ENCODE data around the gene NRSN2.
"Not testable (repeated sequence)": the region's sequence is repeated elsewhere in the genome, so short reads cannot be mapped to it uniquely, and the experiment has no call there.

The NRSN2 gene

DNA sequence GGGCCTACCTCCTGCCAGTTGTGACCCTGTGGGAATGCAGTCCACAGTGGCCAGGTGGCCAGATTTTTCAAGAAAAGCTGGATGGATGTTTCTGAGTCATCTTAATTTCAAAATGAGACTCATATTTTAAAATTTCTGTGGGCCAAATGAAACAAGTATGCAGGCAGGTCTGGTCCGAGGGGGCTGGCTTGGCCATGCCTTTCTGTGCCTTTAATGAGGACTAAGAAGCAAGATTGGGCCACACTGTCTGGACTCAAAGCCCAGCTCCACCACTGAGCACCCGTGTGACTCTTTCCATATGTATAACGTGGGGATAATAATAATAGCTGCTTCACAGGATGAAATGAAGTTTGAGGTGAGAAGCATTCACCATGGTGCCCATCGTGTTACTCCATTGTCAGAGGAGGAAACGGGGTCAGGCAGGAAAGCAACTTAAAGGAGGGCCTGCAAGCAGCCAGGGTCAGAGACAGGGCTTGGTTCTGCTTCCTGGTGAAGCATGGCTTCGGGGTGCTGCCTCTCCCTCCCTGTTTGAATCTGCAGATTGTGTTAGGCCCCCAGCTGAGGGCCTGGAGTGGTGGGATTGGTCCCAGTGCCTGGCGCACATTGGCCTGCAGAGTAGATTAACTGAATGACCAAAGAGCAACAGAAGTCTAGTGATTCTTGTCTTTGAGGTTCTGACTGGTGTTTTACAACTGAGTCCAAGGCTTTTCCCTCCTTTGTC lies 17.8 kb upstream of the NRSN2 start:
- POLR2A ChIA-PET = interaction anchor here (0.7 kb wide), 1 partner anchor 29 kb away, joined by 7 read pairs; no protein-coding TSS in a partner anchor
- TF ChIP-seq, protein P1, sequence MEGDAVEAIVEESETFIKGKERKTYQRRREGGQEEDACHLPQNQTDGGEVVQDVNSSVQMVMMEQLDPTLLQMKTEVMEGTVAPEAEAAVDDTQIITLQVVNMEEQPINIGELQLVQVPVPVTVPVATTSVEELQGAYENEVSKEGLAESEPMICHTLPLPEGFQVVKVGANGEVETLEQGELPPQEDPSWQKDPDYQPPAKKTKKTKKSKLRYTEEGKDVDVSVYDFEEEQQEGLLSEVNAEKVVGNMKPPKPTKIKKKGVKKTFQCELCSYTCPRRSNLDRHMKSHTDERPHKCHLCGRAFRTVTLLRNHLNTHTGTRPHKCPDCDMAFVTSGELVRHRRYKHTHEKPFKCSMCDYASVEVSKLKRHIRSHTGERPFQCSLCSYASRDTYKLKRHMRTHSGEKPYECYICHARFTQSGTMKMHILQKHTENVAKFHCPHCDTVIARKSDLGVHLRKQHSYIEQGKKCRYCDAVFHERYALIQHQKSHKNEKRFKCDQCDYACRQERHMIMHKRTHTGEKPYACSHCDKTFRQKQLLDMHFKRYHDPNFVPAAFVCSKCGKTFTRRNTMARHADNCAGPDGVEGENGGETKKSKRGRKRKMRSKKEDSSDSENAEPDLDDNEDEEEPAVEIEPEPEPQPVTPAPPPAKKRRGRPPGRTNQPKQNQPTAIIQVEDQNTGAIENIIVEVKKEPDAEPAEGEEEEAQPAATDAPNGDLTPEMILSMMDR (IDR thresholded peaks at IDR 0.05; ENCODE audit: control extremely low read depth, extremely low read depth, low read depth, missing control alignments) = no peak
- CTCF ChIA-PET = interaction anchor here (1.2 to 6.3 kb wide), 14 partner anchors 11 to 254 kb away, joined by 3 to 83 read pairs (median 12); partner anchors contain the start of genes NRSN2 and ZCCHC3
- no peak for DNase-seq (ENCODE audit: extremely low spot score)

DNA sequence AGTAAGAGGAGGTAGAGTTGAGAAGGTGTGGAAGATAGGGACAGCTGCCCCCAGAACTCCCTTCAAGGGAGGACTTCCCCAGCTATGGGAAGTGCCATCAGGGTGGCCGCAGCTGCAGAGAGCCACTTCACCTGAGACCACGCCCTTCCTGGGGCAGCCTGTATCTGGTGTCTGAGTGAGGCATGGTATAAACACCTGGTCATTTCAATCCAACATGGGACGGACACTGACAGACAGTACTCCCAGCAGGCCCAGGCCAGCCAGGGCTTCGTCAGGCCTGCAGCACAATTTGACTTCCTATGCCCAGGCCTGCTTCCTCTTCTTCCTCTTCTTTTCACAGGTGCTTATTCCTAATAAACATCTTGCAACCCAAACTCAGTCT lies 17.1 kb upstream of the NRSN2 start:
- POLR2A ChIA-PET = no interaction called here
- no peak for DNase-seq (ENCODE audit: extremely low spot score)
- CTCF ChIA-PET = interaction anchor here (0.8 to 6.3 kb wide), 23 partner anchors 11 to 337 kb away, joined by 3 to 83 read pairs (median 6); partner anchors contain the start of genes DEFB129, NRSN2 and ZCCHC3
- TF ChIP-seq, protein P1 (IDR thresholded peaks at IDR 0.05; ENCODE audit: control extremely low read depth, extremely low read depth, low read depth, missing control alignments) = no peak

DNA sequence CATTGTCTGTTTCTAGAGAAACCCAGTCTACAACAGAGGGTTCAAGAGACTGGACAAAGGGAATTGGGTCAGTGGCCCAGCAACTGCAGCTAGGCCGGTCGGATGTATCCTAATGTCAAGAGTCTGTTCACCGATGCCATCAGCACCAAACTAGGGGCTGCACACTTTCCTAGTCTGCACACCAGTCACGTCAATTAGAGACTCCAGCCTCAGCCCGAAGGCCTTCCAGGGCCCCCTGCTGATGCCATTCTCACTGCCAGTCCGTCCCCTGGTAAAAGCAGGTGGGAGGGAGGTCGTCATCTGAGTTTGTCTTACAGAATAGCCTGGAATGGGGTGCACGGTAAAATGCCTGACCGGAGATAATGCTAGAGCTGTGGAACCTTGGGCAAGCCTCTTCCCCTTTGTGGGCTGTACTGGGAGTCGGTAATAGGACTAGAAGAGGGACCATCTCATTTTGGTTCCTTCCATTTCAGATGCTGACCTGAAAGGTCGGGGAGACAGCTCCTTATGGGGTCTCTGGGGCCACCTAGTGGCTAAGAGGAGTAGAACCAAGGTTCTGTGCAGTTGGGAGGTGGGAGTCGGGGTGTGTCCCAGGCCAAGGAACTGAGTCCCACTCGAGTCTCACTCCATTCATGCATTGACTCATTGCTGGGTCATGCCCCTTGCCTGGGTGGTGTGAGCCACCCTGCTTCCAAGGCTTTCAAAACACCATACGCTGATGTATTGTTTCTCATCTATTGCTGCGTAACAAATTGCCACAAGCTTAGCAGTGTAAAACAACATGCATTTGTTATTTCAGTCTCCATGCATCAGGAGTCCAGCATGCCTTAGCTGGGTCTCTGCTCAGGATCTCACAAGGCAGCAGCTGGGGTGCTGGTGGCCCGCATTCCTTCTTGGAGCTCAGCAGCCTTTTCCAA lies 16.4 kb upstream of the NRSN2 start:
- POLR2A ChIA-PET = no interaction called here
- CTCF ChIA-PET = interaction anchor here (0.6 to 6.3 kb wide), 43 partner anchors 10 to 336 kb away, joined by 3 to 83 read pairs (median 4); partner anchors contain the start of genes CSNK2A1, DEFB129, NRSN2 and ZCCHC3
- TF ChIP-seq, protein P1 (IDR thresholded peaks at IDR 0.05; ENCODE audit: control extremely low read depth, extremely low read depth, low read depth, missing control alignments) = peak; percentile 85
- peak; percentile 80 for DNase-seq (ENCODE audit: extremely low spot score)

DNA sequence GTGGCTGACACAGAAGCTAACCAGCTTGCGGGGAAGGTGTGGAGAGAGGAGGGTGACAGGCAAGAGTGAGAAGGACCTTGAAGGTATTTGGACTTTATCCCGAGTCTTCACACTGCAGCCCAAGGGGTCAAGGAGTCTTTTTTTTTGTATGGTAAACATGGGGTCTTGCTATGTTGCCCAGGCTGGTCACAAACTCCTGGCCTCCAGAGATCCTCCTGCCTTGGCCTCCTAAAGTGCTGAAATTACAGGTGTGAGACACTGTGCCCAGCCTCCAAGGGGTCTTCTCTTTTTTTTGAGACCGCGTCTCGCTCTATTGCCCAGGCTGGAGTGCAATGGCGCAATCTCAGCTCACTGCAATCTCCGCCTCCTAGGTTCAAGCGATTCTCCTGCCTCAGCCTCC lies 12.3 kb upstream of the NRSN2 start:
- CTCF ChIA-PET = interaction anchor here (1.3 to 6.3 kb wide), 2 partner anchors 11 to 20 kb away, joined by 5 to 83 read pairs; partner anchors contain the start of gene NRSN2
- no peak for DNase-seq (ENCODE audit: extremely low spot score)
- POLR2A ChIA-PET = no interaction called here
- TF ChIP-seq, protein P1 (IDR thresholded peaks at IDR 0.05; ENCODE audit: control extremely low read depth, extremely low read depth, low read depth, missing control alignments) = no peak

DNA sequence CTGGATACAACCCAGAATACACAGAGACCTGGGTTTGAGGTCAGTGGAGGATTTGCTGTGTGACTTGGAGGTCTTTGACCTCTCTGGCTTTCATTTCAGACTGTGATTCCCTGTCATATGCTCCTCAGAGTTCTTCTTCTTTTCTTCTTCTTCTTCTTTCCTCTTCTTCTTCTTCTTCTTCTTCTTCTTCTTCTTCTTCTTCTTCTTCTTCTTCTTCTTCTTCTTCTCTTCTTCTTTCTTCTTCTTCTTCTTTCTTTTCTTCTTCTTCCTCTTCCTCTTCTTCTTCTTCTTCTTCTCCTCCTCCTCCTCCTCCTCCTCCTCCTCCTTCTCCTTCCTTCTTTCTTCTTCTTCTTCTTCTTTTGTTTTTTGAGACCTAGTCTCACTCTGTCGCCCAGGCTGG lies 10.9 kb upstream of the NRSN2 start:
- CTCF ChIA-PET, POLR2A ChIA-PET: not testable (repeated sequence)

DNA sequence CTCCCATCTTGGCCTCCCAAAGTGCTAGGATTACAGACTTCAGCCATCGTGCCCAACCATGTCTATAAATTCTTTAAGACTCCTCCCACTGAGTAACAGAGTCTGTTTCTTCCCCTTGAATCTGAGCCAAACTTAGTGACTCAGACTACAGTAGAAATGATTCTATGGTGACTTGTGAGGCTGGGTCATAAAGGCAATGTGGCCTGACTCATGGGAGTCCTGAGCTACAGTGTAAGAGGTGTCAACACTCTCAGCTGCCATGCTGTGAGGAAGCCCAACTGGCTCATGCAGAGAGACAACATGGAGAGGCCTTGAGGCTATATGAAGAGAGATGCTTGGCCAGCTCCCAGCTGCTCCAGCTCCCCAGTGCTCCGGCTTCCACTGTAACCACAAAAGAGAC lies 5.2 kb upstream of the NRSN2 start:
- DNase-seq (ENCODE audit: extremely low spot score) = no peak
- ChIA-PET CTCF (interaction anchor here (0.7 to 5.6 kb wide), 4 partner anchors 8 to 134 kb away, joined by 3 to 44 read pairs (median 7); no protein-coding TSS in a partner anchor), POLR2A (no interaction called here)
- TF ChIP-seq, protein P1 (IDR thresholded peaks at IDR 0.05; ENCODE audit: control extremely low read depth, extremely low read depth, low read depth, missing control alignments) = no peak

More for the DNA sequence above, 10.9 kb upstream of the NRSN2 start:
- DNase-seq (ENCODE audit: extremely low spot score) = not testable (repeated sequence)
